Measurements from ENCODE around the gene EMC9. TPM values are rescaled to one million over a fixed set of nuclear protein-coding genes. Genes with fewer than 3 reads are reported as not detected.

The EMC9 gene
- polyA plus RNA-seq, 2 of the 4 experiments (the other 2 are of a cell fraction) = 21.5 to 48.5 TPM

GRCh38 chr14:24150567-24150966, 9.2 kb upstream of the EMC9 start (continued):
- TF ChIP-seq HMGXB4 (CRISPR knock-in tag; IDR thresholded peaks at IDR 0.05; ENCODE audit: borderline replicate concordance) = no peak
- TF ChIP-seq TFCP2L1 (CRISPR knock-in tag; IDR thresholded peaks at IDR 0.05) = no peak
- no peak for TF ChIP-seq ZSCAN20 (CRISPR knock-in tag; IDR thresholded peaks at IDR 0.05)
- TF ChIP-seq NPAS2 (CRISPR knock-in tag; IDR thresholded peaks at IDR 0.05; ENCODE audit: borderline replicate concordance) = no peak
- TF ChIP-seq NFE2L2 (conservative IDR thresholded peaks at IDR 0.05; ENCODE audit: low read length) = no peak
- no peak for TF ChIP-seq MAX (IDR thresholded peaks at IDR 0.05)
- TF ChIP-seq HOXB5 (CRISPR knock-in tag; IDR thresholded peaks at IDR 0.05) = no peak

GRCh38 chr14:24150061-24150460, 8.7 kb upstream of the EMC9 start:
- peaks cover 14% of the 10 kb centered on the region for H3K4me1 ChIP-seq
- no peaks in the 10 kb centered on the region for H3K9me3 ChIP-seq
- TF ChIP-seq ZFP36 (IDR thresholded peaks at IDR 0.05; ENCODE audit: borderline replicate concordance, partially characterized antibody) (no peak), CHD4 (IDR thresholded peaks at IDR 0.05; ENCODE audit: borderline replicate concordance) (no peak), PBX3 (IDR thresholded peaks at IDR 0.05) (no peak), HOXB5 (CRISPR knock-in tag; IDR thresholded peaks at IDR 0.05) (no peak), JUN (IDR thresholded peaks at IDR 0.05) (no peak), MYC (IDR thresholded peaks at IDR 0.05; ENCODE audit: borderline replicate concordance, low read length) (no peak), NPAS2 (CRISPR knock-in tag; IDR thresholded peaks at IDR 0.05; ENCODE audit: borderline replicate concordance) (no peak), EP300 (IDR thresholded peaks at IDR 0.05) (no peak), BCL3 (IDR thresholded peaks at IDR 0.05) (no peak), HEYL (CRISPR knock-in tag; IDR thresholded peaks at IDR 0.05) (no peak), SREBF2 (IDR thresholded peaks at IDR 0.05) (no peak)
- POLR2A ChIA-PET = interaction anchor here (1.5 to 2.1 kb wide), 2 partner anchors 11 to 64 kb away, joined by 3 to 6 read pairs; partner anchors contain the start of genes CHMP4A and IRF9
- no peak overlapping the region for H3K27ac ChIP-seq
- ATAC-seq (no peak), DNase-seq (ENCODE audit: low read depth in 1 of 2, low spot score in 1 of 2) (no peak), FAIRE-seq (no peak)
- no peak overlapping the region for H3K4me3 ChIP-seq
- 89% methylated on average over 9 of the region's 9 CpGs for WGBS (ENCODE audit: missing lambda C conversion rate)
- CTCF ChIA-PET = interaction anchor here (2.8 to 12.6 kb wide), 2 partner anchors 9 to 12 kb away, joined by 10 to 168 read pairs; partner anchors contain the start of genes EMC9 and IRF9
- no peak overlapping the region for H3K4me2 ChIP-seq

GRCh38 chr14:24149302-24149969, 8.0 kb upstream of the EMC9 start:
- H3K4me3 ChIP-seq = no peak overlapping the region
- CTCF ChIA-PET = interaction anchor here (0.6 to 12.6 kb wide), 4 partner anchors 8 to 964 kb away, joined by 4 to 168 read pairs (median 10); partner anchors contain the start of genes EMC9, IRF9 and PSME1

More at GRCh38 chr14:24149302-24149969, 8.0 kb upstream of the EMC9 start:
- no peak for ATAC-seq
- Histone ChIP-seq H3K27ac (no peak overlapping the region), H3K9me3 (no peaks in the 10 kb centered on the region), H3K4me2 (no peak overlapping the region), H3K4me1 (peaks cover 14% of the 10 kb centered on the region)
- 95% methylated on average over 3 of the region's 3 CpGs for WGBS (ENCODE audit: missing lambda C conversion rate)
- POLR2A ChIA-PET = interaction anchor here (1.5 kb wide), 1 partner anchor 64 kb away, joined by 3 read pairs; the partner anchor contains the start of gene CHMP4A
- DNase-seq (ENCODE audit: low read depth in 1 of 2, low spot score in 1 of 2) = no peak
- no peak for TF ChIP-seq JUN (IDR thresholded peaks at IDR 0.05)
- no peak for FAIRE-seq

Measured in A549 (cell line).